Esophagus muscularis mucosa (tissue), 4 donors: Measurements from ENCODE around the gene NKAIN2.

Experiments used
- EP300 ChIP-seq: sonication (generic); formaldehyde crosslinking; IDR thresholded peaks from one replicate; pipeline ENCODE4 v1.6.1; 2017; ENCODE audit warnings: antibody characterized with exemption
- POLR2A ChIP-seq: fragments of 450-650 bp; IDR thresholded peaks from one replicate; pipeline ENCODE4 v1.6.1; 2017; ENCODE audit warnings: antibody characterized with exemption, moderate library complexity, mild to moderate bottlenecking, low read depth
- TF ChIP-seq, protein P1 (sequence below), 3 experiments: fragments of 200-600 bp in 2 of 3; fragments of 450-650 bp in 1 of 3; sonication (generic) in 2 of 3; IDR thresholded peaks; one replicate each; pipeline ENCODE4 v1.5.1; 2017 to 2019; ENCODE audit warnings: antibody characterized with exemption in 3 of 3, mild to moderate bottlenecking in 2 of 3, moderate library complexity in 1 of 3

GRCh38 chr6:123770247-123770949 is 33.3 kb upstream of the NKAIN2 start:
- TF ChIP-seq POLR2A = no peak
- TF ChIP-seq, protein P1, sequence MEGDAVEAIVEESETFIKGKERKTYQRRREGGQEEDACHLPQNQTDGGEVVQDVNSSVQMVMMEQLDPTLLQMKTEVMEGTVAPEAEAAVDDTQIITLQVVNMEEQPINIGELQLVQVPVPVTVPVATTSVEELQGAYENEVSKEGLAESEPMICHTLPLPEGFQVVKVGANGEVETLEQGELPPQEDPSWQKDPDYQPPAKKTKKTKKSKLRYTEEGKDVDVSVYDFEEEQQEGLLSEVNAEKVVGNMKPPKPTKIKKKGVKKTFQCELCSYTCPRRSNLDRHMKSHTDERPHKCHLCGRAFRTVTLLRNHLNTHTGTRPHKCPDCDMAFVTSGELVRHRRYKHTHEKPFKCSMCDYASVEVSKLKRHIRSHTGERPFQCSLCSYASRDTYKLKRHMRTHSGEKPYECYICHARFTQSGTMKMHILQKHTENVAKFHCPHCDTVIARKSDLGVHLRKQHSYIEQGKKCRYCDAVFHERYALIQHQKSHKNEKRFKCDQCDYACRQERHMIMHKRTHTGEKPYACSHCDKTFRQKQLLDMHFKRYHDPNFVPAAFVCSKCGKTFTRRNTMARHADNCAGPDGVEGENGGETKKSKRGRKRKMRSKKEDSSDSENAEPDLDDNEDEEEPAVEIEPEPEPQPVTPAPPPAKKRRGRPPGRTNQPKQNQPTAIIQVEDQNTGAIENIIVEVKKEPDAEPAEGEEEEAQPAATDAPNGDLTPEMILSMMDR (IDR thresholded peaks at IDR 0.05) = no peak
- no peak for TF ChIP-seq EP300
